SK-N-SH treated with all-trans-retinoic acid at 6 μM for 48 hours (cell line): ENCODE measurements around the gene METTL17.

Source experiments
- BACH2 ChIP-seq: fragments of 250-450 bp; sonication (Bioruptor Pico); IDR thresholded peaks from 2 replicates; pipeline ENCODE4 v1.9.0; 2021; ENCODE audit warnings: mild to moderate bottlenecking, borderline replicate concordance
- OSR1 ChIP-seq: fragments of 250-450 bp; sonication (Bioruptor Pico); IDR thresholded peaks from 2 replicates; pipeline ENCODE4 v1.8.0; 2022; ENCODE audit warnings: moderate library complexity, mild to moderate bottlenecking, inconsistent platforms
- RARB ChIP-seq: fragments of 250-450 bp; sonication (Bioruptor Pico); IDR thresholded peaks from 2 replicates; pipeline ENCODE4 v1.8.0; 2021; ENCODE audit warnings: mild to moderate bottlenecking, moderate library complexity
- TCF4 ChIP-seq: fragments of 250-450 bp; sonication (Bioruptor Pico); IDR thresholded peaks from 2 replicates; pipeline ENCODE4 v1.8.0; 2021; ENCODE audit warnings: mild to moderate bottlenecking, moderate library complexity, borderline replicate concordance
- ZFP30 ChIP-seq: fragments of 450-650 bp; formaldehyde crosslinking; IDR thresholded peaks from 2 replicates; pipeline ENCODE4 v1.5.0; 2022; ENCODE audit warnings: mild to moderate bottlenecking, moderate library complexity
- ZNF565 ChIP-seq: fragments of 450-650 bp; formaldehyde crosslinking; conservative IDR thresholded peaks from 2 replicates; pipeline ENCODE4 v1.5.0; 2020; ENCODE audit warnings: low read depth, mild to moderate bottlenecking, moderate library complexity
- ZNF70 ChIP-seq: fragments of 450-650 bp; formaldehyde crosslinking; IDR thresholded peaks from 2 replicates; pipeline ENCODE4 v1.5.0; 2020; ENCODE audit warnings: mild to moderate bottlenecking, moderate library complexity

GRCh38 chr14:20982646-20983369 is 7.0 kb upstream of the METTL17 start:
- TF ChIP-seq ZNF70 (CRISPR knock-in tag): no peak
- no peak for TF ChIP-seq ZNF565 (CRISPR knock-in tag)
- TF ChIP-seq RARB: no peak
- no peak for TF ChIP-seq TCF4 (CRISPR knock-in tag)
- TF ChIP-seq OSR1 (CRISPR knock-in tag): no peak
- TF ChIP-seq ZFP30: no peak
- TF ChIP-seq BACH2 (CRISPR knock-in tag): no peak
